NOMO-1 (cell line): ENCODE results near the gene RNF25.

Source experiments
- DNase-seq, 2 experiments: peaks; one replicate each; lab custom pipeline; 2025; ENCODE audit not compliant: unreplicated experiment in 2 of 2; lab: John Stamatoyannopoulos, UW

The RNF25 gene

GRCh38 chr2:218671654-218672566 is at the start of gene RNF25, which contains the start of gene STK36:
TSS of gene RNF25 (minus strand) at chr2:218672002. CDS start at chr2:218671970, 32 bp downstream.
TSS of gene STK36 (plus strand) at chr2:218672086. CDS start at chr2:218672830, 744 bp downstream.
- peak; percentile 86 to 87 for DNase-seq

GRCh38 chr2:218721488-218721887 is 49.7 kb upstream of the RNF25 start:
- no peak for DNase-seq

GRCh38 chr2:218720048-218721041 is 48.5 kb upstream of the RNF25 start:
- no peak for DNase-seq

- DNase-seq: no peak
Observed at GRCh38 chr2:218719457-218719856, 47.7 kb upstream of the RNF25 start.

- no peak for DNase-seq
Observed at GRCh38 chr2:218718058-218718457, 46.3 kb upstream of the RNF25 start.

- peak in 1 of 2 experiments; percentile 3 for DNase-seq
Observed at GRCh38 chr2:218717262-218717661, 45.5 kb upstream of the RNF25 start.

GRCh38 chr2:218716070-218716469 is 44.3 kb upstream of the RNF25 start:
- DNase-seq: no peak

- peak in 1 of 2 experiments; percentile 47 for DNase-seq
Observed at GRCh38 chr2:218713922-218714321, 42.1 kb upstream of the RNF25 start.

GRCh38 chr2:218711550-218711929 is 39.7 kb upstream of the RNF25 start:
- no peak for DNase-seq

GRCh38 chr2:218710687-218711549 is 39.1 kb upstream of the RNF25 start, which contains the start of gene TTLL4:
TSS of gene TTLL4 (plus strand) at chr2:218710835. CDS start at chr2:218737677, 26,842 bp downstream.
- DNase-seq: peak; percentile 95 to 97

GRCh38 chr2:218710334-218710686 is 38.5 kb upstream of the RNF25 start:
- DNase-seq: no peak

- DNase-seq: no peak
Observed at GRCh38 chr2:218709908-218710307, 38.1 kb upstream of the RNF25 start.

GRCh38 chr2:218708086-218708485 is 36.3 kb upstream of the RNF25 start:
- no peak for DNase-seq

- no peak for DNase-seq
Observed at GRCh38 chr2:218703341-218703740, 31.5 kb upstream of the RNF25 start.

- DNase-seq: no peak
Observed at GRCh38 chr2:218701806-218702205, 30.0 kb upstream of the RNF25 start.

- DNase-seq: no peak
Observed at GRCh38 chr2:218698885-218699284, 27.1 kb upstream of the RNF25 start.

- DNase-seq: no peak
Observed at GRCh38 chr2:218694405-218695145, 22.8 kb upstream of the RNF25 start.

- DNase-seq: no peak
Observed at GRCh38 chr2:218691234-218691633, 19.4 kb upstream of the RNF25 start.

GRCh38 chr2:218687400-218688060 is 15.7 kb upstream of the RNF25 start:
- DNase-seq: peak; percentile 50 to 67
